Measurements from ENCODE around the gene FRMD4A.

Gene FRMD4A

DNA sequence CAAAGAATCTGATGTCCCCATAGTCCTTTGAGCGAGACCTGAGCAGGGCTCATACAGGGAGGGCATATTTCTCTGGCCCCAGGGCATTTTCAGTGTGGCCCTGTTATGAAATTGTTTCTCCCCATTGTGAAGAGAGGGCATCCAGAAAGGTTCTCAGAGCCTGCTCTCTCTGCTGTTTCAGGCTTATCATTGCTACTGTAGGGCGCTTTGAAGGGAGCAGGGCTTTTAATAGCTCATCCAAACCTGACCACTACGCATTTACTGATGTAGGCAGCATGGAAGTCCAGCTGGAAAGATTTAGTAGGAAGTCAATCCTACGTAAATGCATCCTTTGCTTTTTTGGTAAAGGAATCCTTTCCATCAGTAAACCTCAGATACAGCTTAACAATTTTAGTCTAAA lies 675.9 kb downstream of the FRMD4A start:
- no peak for DNase-seq

DNA sequence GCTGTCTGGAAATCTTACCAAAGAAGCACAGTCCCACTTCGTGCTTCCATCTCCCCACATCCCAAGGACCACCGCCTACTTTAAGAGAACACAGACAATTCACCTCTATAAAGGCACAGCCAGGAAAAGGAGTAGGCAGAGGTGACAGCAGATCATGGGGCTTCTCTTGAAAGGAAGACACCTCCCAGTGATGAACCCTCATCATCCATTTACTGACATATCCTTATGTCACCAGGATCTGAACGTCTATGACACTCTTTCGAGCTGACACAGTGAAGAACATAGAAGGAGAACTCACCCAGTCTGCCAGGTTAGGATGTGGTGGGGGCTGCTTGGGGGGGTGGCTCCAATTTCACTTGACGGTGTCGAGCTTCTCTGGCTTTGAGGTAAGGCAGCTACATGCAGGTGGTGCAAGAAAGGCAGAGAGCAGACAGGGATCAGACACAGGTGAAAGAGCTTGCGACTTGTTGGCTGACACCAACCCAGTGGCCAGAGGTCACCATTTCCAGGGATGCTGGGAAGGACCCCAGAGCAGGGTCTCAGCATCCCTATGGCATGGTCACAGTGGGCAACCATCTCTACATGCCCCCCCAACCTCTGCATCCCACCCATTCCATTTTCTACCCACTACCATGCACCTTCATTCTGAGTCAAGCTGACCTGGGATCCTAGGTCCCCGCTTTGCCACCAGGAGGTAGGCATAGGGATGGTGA lies 676.5 kb downstream of the FRMD4A start:
- DNase-seq = no peak

DNA sequence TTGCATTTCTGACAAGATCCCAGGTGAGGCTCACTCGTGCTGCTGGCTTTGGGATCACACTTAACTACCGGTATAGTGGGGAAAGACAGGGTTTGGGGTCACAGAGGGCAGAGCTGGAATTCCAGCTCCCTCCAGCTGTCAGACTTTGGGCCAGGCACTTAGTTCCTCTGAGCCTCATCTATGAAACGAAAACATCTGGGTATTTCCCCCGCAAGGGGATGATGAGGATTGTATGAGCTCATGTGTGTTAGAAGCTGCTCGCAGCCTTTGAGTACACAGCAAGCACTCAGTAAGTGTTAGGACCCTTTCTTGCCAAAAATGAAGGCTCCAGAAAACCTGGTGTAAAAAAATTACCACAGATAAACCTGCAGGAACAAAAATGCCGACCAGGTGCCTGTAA lies 677.9 kb downstream of the FRMD4A start:
- no peak for DNase-seq

DNA sequence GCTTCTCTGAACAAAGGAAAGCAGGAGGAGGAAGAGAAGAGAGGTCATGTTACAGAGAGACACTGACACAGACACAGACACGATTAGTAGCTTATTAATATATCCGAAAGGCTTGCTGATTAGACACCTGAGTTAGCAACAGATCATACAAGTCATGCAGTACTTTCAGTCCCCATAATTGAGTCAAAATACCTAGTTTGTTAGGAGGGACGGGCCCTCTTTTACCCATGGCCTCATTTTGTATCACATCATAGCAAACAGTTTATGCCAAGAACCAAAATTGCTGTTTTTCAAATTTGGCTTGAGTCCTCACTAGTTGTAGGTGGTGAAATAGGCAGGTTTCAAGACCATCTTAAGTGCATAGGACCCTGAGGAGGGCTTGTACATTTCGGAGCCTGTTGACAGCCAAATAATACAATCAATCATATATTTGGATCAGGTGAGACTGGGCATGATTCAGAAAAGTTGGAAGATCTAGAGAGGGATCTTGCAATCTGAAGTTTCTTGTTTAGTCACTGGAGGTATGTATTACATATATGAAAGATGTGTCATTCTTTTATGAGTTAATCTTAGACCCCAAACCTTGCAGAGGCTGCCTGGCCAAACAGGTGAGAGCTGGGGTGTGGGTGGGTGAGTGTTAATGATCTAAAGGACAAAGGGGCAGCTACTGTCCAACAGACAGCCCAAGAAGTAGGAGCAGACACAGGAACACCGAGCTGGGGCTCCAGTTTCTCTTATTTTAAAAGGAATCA lies 678.6 kb downstream of the FRMD4A start:
- DNase-seq = no peak

DNA sequence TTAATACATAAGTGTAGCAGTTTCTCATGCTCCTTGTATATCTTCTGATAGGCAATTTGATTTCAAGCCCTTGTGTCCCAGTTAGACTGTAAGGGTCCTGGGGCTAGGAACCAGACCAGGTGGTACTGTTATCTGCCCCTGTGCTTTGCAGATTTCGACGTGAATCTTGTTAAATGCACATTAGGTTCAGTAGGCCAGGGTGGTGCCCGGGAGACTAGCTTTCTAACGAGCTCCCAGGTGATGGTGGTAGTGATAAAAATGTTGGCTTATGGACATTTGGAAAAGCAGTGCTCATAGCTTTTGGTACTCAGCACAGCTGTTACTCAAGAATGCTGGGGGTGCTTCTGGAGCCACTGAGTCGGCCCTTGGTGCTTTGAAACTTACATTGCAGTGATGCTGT lies 679.8 kb downstream of the FRMD4A start:
- DNase-seq = no peak

DNA sequence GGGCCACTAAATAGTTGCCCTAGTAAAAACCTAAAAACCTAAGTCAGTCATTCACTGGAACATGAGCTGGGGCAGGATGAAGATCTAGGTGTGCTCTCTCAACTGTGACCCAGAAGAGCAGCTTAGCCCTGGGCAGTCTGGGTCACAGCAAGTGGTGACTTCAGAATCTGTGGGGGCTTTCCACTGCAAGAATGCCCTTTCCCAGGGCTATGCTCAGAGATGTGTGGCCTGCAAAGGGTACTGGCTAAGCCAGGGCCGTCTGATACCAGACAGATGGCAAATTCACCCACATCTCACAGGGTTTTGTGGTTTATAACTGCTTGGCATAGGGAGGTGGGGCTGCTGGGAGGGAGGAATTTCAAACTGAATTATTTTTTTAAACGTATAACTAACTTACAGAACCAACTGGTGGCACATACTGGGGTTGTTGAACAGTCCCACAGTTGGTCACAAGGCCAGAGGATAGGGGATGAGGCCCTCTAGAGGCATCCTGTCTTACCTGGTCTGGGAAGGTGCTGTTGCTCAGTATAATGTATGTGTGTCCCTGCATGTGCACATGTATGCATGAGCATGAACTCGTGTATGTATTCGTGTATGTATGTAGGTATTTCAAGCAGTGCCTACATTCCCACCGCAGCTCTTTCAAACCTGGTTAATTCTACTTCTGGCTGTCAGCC lies 680.7 kb downstream of the FRMD4A start:
- no peak for DNase-seq

DNA sequence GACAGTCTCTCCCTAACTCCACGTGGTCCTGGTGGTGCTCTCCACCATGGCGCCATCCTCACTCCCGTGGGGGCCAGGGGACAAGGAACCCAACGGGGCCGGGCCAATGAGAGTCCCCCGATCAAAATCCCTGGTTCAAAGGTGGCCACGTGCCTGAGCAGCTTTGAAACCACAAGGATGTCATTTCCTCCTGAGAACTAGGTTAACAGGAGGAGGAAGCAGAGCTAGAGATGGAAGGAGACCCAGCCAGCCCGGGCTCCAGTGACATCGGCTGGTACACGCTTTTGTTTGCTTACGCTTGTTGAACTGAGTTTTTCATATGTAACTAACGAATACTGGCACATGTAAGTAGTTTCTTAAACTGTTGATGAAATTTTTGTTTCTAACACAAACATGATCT lies 682.3 kb downstream of the FRMD4A start:
- no peak for DNase-seq

DNA sequence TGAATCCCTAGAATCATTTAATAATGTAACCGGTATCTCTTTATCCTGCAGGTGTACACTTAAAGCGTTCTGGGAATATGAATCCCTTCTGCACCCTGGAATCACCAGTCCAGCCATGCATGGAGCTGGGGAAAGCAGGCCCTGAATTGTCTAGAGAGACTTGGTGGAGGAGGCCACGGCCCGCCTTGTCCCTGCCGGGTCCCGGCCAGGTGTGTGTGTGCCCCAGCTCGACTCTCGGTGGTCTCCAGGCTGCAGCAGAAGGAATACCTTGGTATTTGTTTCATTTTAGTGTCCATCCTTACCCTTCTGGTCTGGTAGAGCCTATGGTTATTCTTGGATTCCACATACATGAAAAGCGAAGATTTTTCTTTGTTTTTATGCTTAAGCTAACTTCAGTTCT lies 685.9 kb downstream of the FRMD4A start:
- DNase-seq = no peak

DNA sequence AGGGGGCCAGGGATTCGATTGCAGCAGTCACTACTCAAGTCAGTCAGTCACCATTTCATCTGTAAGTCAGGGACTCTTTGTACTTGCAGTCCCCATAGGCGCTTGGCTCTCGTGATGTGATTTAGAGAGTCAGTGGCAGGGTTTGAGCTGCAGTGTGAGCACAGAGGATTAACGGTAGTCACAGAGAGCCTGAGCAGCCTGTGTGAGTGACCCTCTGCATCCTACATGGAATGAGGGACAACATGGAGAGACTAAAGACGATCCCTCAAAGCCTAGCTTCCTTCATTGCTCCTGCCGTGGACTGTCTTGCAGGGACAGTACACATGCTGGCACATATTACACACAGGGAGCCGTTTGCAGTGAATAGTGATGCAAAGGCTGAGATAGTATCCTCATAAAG lies 687.7 kb downstream of the FRMD4A start:
- no peak for DNase-seq

DNA sequence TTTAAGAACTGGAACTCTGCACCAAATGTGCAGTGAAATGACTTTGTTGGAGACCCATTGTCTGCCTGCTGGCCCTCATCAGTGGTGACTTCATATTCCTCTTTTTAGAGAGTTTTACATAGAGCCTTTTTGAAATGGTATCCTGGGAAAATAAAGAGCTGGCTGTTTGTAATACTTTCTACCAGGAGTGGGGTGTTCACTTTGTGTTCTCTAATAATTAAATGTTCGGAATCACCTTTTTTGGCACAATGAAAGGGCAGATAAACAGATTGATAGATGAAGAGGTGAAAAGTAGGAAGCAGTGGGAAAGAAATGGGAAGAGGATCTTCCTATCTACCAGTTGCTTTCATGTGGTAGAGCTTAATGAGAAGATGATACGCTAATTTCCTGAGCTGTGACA lies 688.4 kb downstream of the FRMD4A start:
- DNase-seq = no peak

DNA sequence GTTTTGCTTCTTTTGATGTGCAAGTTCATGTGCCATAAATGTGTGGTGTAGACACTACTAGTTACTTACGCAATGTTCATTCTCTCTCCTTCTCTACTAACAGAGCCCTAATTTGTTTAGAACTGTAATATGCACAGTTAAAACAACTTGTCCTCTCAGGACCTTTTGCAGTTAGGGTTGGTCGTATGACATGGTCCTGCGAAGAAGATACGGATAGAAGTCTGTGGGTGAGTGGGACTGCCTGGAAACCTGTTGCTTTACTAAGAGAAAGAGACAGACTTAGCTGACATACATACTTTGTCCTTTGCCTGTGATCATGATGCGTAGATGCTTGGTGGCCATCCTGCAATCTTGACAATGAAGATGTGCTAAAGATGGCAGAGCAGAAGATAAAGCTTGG lies 692.8 kb downstream of the FRMD4A start:
- DNase-seq = no peak

DNA sequence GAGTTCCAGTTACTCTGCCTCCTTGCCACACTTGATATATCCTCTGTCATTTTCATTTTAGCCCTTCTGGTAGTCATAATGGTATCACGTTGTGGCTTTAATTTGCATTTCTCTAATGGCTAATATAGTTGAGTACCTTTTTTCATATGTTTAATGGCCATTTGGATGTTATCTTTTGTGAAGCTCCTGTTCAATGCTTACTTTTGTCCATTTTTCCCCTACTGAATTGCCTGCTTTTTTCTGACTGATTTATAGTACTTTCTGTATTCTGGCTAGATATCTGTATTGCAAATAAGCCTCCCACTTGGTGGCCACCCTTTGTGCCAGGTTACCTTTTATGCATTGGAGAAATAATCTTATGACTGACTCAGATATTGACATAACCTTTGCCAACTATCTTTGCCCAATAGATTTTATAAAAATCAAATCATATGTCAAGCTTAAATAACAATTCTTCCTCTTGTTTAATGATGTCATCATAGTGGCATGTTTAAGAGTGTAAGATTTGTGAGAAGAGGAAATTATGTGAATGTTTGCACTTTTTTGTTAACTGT lies 693.3 kb downstream of the FRMD4A start:
- no peak for DNase-seq

DNA sequence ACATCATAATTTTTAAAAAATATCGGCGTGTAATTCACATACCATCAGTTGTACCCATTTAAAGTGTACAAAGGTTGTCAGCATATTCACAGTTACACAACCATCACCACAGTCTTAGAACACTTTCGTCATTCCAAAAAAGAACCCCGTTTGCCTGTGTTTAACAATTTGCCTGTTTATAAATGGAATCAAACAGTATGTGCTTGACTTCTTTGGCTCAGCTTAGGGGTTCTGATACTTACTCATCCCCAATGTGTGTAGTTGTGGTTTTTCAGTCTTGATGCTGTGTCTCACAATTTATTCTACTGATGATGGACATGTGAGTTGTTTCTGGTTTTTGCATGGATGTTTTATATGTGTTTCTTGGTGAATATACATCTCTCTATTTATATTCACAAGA lies 693.9 kb downstream of the FRMD4A start:
- DNase-seq = no peak

DNA sequence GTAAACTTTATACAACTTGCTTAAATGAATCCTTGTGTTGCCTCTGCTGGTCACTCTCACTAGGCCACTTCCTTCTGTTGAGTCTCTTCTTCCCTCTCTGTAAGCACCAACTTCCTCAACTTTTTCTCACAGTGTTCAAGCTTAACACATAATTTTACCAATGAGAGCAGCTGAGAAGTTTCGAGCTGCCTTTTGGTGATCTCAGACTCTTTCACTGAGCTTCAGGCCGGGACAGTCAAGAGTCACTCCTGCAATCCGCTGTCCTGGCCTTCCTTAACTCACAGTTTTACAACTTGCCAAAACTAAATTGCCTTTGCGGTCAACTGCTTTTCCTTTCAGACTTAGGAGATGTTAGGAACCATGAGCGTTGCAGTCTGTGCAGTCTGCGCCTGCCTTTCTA lies 696.5 kb downstream of the FRMD4A start:
- no peak for DNase-seq

DNA sequence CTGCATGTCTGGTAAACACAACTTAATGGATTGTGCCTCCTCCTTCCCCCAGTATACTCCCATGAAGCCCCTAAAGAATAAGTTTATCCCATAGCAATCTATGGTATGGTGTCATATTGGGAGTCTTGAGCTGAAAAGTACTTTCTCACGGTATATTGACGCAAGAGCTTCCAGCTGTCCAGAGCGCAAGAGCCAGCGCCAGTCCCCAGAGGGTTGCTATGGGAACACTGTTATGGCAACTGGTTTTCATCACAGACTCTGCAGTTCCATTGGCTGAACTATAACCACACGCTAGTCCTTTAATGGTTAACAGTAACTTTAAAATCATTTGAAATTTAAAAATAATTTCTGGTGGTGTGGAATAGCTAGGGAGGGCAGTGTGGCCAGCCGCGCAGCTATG lies 697.0 kb downstream of the FRMD4A start:
- DNase-seq = no peak

DNA sequence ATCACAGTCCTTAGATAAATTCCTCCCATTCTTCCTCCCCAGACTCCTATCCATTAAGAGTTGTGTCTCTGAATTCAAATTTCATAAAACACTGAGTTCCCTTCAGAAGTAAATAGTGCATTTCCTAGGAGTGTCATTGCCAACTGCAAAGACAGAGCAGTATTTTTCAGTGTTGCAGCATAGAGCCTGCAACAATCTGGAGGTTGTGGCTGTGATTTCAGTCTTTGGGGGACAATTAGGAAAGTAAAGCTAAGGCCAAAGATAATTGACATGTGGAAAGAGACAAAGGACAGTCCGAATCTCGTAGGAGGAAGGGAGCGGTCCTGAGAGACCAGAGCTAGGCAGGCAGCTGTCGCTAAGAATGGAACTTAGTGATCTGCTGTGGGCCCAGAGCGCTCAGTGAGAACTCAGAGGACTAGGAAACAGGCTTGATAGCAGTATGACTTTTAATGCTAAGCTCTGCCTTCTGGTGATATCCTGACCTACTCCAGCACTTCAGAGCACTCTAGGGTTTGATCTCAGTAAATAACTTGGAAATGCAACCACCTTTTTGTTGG lies 697.8 kb downstream of the FRMD4A start:
- DNase-seq = no peak

DNA sequence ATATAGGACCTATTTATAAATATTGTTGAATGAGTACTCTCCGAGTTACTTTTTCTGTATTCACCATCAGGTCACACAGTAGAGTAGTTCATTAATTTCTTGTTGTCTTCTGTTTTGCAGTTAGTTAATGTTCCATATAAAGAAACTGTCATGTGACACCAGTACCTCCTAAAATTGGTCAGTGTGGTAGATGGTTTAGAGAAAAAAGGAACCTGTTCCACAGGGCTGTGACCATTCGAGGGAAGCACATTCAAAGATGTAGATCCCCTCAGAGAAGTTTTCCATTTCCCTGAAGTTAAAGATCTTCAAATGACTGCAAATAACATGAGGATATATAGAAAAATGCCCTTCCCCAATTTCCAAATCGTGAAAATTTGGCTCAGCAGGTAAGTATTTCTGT lies 698.3 kb downstream of the FRMD4A start:
- no peak for DNase-seq

DNA sequence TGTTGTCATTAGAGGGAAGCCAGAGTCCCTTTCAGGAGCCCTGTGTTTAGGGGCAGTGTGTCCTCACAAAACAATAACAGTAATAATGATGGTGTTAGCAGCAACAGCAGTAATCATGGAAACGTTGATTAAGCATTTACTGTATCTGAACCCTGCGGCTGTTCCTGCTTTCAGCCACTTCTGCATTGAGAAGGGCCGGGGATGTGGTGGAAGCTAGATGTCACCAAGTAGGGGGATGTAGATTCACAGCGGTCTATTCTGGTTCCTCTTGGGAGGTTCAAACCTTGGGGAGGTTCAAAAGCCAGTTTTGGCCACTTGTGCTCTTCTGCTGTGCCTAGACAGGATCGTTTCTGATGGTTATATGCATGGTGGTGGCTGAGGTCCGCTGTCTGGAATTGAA lies 699.1 kb downstream of the FRMD4A start:
- DNase-seq = no peak

DNA sequence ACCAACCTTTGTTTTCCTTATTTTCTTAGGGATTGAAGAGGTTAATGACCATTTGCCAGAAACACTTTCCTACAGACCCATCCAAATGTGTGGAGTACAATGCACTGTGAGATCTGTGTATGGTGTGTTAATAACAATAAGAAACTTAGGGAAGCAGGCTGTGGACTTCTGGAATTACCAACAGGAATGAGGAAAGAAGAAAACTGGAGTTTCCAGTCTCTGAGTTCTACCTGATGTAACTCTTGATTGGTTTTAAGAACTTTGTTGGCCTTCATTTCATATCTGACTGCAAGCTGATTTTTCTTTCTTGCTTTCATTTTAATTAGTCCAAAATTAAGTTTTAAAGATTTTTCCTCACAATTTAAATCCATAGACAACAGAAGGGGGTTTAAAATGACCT lies 700.5 kb downstream of the FRMD4A start:
- no peak for DNase-seq

DNA sequence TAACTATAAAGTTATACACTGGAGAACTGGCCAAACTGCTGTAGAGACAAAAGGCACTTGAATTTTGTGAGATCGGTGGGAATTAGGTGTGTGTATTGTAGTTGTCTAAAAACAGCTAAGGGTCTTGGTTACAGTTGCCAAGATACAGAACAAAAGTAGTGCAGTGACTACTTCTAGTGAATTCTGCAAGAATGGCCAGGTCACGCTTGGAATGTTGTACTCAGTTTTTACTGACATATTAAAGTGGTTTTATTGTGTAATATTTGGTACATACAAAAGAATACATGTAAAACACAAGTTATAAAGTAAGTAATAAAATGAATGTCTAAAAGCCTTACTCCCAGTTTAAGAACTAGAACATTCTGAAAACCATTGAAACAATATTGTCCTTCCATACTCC lies 701.6 kb downstream of the FRMD4A start:
- no peak for DNase-seq

DNA sequence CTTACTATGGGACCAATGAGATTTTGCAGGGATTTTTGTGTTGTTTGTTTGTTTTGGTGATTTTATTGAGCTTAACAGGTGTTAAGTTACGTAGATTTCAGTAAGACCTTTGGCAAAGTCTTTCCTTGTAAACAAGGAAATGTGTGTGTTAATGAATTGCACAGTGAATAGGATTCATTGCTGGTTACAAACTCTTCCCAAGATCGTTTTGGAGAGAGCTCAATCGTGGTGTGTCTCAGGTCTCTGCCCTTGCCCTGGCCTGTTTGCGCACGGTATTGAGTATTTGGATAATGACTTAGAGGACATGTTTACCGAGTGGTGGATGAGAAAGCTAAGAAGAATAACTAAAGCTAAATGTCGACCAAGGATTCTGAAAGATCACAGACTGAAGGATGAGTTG lies 702.1 kb downstream of the FRMD4A start:
- no peak for DNase-seq

DNA sequence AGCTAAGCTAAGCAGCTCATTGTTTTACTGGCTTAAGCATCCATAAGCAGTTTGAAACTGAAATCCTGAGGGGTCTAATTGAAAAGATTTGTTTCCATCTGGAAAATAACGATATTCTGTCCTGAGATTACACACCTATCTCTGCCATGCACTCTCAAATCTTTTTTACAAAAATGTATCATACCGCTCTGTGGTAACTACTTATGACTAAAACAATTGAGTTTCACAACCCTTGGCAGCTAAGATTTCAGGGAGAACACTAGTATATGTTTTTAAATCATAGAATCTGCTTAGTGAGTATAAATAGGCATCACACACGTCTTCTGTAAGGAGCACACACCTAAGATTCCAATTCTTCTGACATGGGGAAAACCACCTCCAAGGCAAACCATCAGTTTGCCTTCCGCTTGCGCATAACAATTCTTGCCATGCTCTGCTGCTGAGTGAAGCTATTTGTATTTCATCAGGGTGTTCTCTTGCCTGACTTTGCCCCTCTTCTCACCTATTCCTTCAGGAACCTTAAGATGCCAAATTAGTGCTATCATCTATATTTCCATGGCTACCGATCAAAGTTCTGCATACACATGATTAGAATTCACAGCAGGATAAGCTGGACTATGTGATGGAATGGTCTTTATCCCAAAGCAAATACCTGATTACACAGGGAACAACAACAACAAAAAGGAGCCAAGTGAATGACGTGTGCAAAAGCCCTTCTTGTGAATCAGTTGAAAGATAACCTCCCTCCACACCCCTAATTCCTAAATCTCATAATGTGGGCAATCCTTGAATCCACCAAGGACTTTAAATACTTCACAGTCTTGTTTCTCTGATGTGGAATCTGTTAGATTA lies 703.0 kb downstream of the FRMD4A start:
- no peak for DNase-seq

DNA sequence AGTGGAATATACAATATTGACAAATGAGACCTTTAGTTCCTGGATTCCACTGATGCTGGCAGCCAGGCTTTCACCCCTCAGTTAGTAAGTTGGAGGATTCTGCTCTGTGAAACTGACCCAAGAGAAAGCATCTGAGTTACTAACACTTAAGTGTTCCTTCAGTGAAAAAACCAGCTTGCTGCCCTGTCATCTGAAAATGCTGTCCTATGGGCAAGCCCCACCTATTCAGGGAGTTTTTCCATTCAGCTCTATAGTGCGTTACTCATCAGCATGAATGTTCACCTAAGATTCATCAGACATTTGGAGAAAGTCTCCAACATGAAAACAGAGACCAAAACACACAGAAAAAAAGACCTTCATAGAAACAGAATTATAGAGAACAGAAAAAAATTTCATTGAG lies 706.1 kb downstream of the FRMD4A start:
- DNase-seq = no peak

Measured in NCI-H526 (cell line).